Measurements from ENCODE around the gene PSENEN.
A peak's percentile ranks its signal among the peaks of the same experiment; 100 is the strongest.

Gene PSENEN

GRCh38 chr19:35745328-35746086 is at the start of gene PSENEN, which contains the start of gene U2AF1L4:
TSS of gene PSENEN (plus strand) at chr19:35745651. CDS start at chr19:35745931, 280 bp downstream.
TSS of gene U2AF1L4 (minus strand) at chr19:35745418. CDS start at chr19:35745391, 27 bp downstream.
- Mint-ChIP-seq H3K27ac (ENCODE audit: low read depth) (peak within 1 kb of the TSS; percentile 95), H3K36me3 (ENCODE audit: insufficient read depth) (peaks cover 24% of the 10 kb centered on the region), H3K9me3 (no peaks in the 10 kb centered on the region), H3K4me3 (peak within 1 kb of the TSS; percentile 97), H3K27me3 (no peaks in the 10 kb centered on the region), H3K4me1 (peaks cover 59% of the 10 kb centered on the region)
- DNase-seq (ENCODE audit: low spot score in 2 of 2) (peak; percentile 89 to 97), ATAC-seq (replicated peaks; ENCODE audit: extremely low read depth, poor library complexity, severe bottlenecking) (peak; percentile 63)

GRCh38 chr19:35695895-35696422 is 49.5 kb upstream of the PSENEN start:
- Mint-ChIP-seq H3K4me3 (no peak overlapping the region), H3K9me3 (no peaks in the 10 kb centered on the region), H3K27ac (ENCODE audit: low read depth) (no peak overlapping the region), H3K36me3 (ENCODE audit: insufficient read depth) (no peaks in the 10 kb centered on the region), H3K4me1 (no peaks in the 10 kb centered on the region), H3K27me3 (no peaks in the 10 kb centered on the region)
- DNase-seq (ENCODE audit: low spot score in 2 of 2) (no peak), ATAC-seq (replicated peaks; ENCODE audit: extremely low read depth, poor library complexity, severe bottlenecking) (no peak)

GRCh38 chr19:35696835-35697234 is 48.6 kb upstream of the PSENEN start:
- no peaks in the 10 kb centered on the region for H3K9me3 Mint-ChIP-seq
- no peak overlapping the region for H3K4me3 Mint-ChIP-seq
- DNase-seq (ENCODE audit: low spot score in 2 of 2) = no peak
- H3K27ac Mint-ChIP-seq (ENCODE audit: low read depth) = no peak overlapping the region
- no peaks in the 10 kb centered on the region for H3K4me1 Mint-ChIP-seq
- no peaks in the 10 kb centered on the region for H3K27me3 Mint-ChIP-seq
- ATAC-seq (replicated peaks; ENCODE audit: extremely low read depth, poor library complexity, severe bottlenecking) = no peak
- no peaks in the 10 kb centered on the region for H3K36me3 Mint-ChIP-seq (ENCODE audit: insufficient read depth)

GRCh38 chr19:35702223-35703012 is 43.0 kb upstream of the PSENEN start:
- H3K36me3 Mint-ChIP-seq (ENCODE audit: insufficient read depth) = peaks cover 6% of the 10 kb centered on the region
- peak; percentile 72 to 87 for DNase-seq (ENCODE audit: low spot score in 2 of 2)
- peak overlapping the region; percentile 90 for H3K4me3 Mint-ChIP-seq
- peaks cover 8% of the 10 kb centered on the region for H3K4me1 Mint-ChIP-seq
- no peaks in the 10 kb centered on the region for H3K9me3 Mint-ChIP-seq
- no peaks in the 10 kb centered on the region for H3K27me3 Mint-ChIP-seq
- H3K27ac Mint-ChIP-seq (ENCODE audit: low read depth) = peak overlapping the region; percentile 87
- ATAC-seq (replicated peaks; ENCODE audit: extremely low read depth, poor library complexity, severe bottlenecking) = peak; percentile 100

- Mint-ChIP-seq H3K4me1 (peaks cover 8% of the 10 kb centered on the region), H3K4me3 (peak overlapping the region; percentile 90), H3K27me3 (no peaks in the 10 kb centered on the region), H3K9me3 (no peaks in the 10 kb centered on the region), H3K36me3 (ENCODE audit: insufficient read depth) (peaks cover 6% of the 10 kb centered on the region), H3K27ac (ENCODE audit: low read depth) (no peak overlapping the region)
- no peak for DNase-seq (ENCODE audit: low spot score in 2 of 2)
- ATAC-seq (replicated peaks; ENCODE audit: extremely low read depth, poor library complexity, severe bottlenecking) = no peak
These were observed 42.1 kb upstream of the PSENEN start for GRCh38 chr19:35703343-35703742.

GRCh38 chr19:35704218-35704617 is 41.2 kb upstream of the PSENEN start, which contains the start of gene ZBTB32:
TSS of gene ZBTB32 (plus strand) at chr19:35704558. CDS start at chr19:35714627, 10,069 bp downstream.
- Mint-ChIP-seq H3K27ac (ENCODE audit: low read depth) (no peak within 1 kb of the TSS), H3K9me3 (no peaks in the 10 kb centered on the region), H3K27me3 (no peaks in the 10 kb centered on the region), H3K4me3 (no peak within 1 kb of the TSS), H3K4me1 (peaks cover 8% of the 10 kb centered on the region), H3K36me3 (ENCODE audit: insufficient read depth) (peaks cover 6% of the 10 kb centered on the region)
- no peak for DNase-seq (ENCODE audit: low spot score in 2 of 2)
- ATAC-seq (replicated peaks; ENCODE audit: extremely low read depth, poor library complexity, severe bottlenecking) = no peak

GRCh38 chr19:35708391-35708790 is 37.1 kb upstream of the PSENEN start:
- Mint-ChIP-seq H3K4me3 (no peak overlapping the region), H3K4me1 (peaks cover 24% of the 10 kb centered on the region), H3K9me3 (no peaks in the 10 kb centered on the region), H3K27me3 (no peaks in the 10 kb centered on the region), H3K36me3 (ENCODE audit: insufficient read depth) (peaks cover 3% of the 10 kb centered on the region), H3K27ac (ENCODE audit: low read depth) (no peak overlapping the region)
- ATAC-seq (replicated peaks; ENCODE audit: extremely low read depth, poor library complexity, severe bottlenecking) (no peak), DNase-seq (ENCODE audit: low spot score in 2 of 2) (no peak)

- Mint-ChIP-seq H3K9me3 (no peaks in the 10 kb centered on the region), H3K4me3 (peak overlapping the region; percentile 36), H3K27ac (ENCODE audit: low read depth) (peak overlapping the region; percentile 47), H3K36me3 (ENCODE audit: insufficient read depth) (peaks cover 7% of the 10 kb centered on the region), H3K4me1 (peaks cover 47% of the 10 kb centered on the region), H3K27me3 (no peaks in the 10 kb centered on the region)
- ATAC-seq (replicated peaks; ENCODE audit: extremely low read depth, poor library complexity, severe bottlenecking) (no peak), DNase-seq (ENCODE audit: low spot score in 2 of 2) (no peak)
These were observed 34.4 kb upstream of the PSENEN start for GRCh38 chr19:35710784-35711723.

GRCh38 chr19:35712567-35713505 is 32.6 kb upstream of the PSENEN start:
- H3K9me3 Mint-ChIP-seq = no peaks in the 10 kb centered on the region
- DNase-seq (ENCODE audit: low spot score in 2 of 2) = peak in 1 of 2 donors; percentile 53
- peak overlapping the region; percentile 87 for H3K27ac Mint-ChIP-seq (ENCODE audit: low read depth)
- H3K4me3 Mint-ChIP-seq = peak overlapping the region; percentile 97
- H3K4me1 Mint-ChIP-seq = peaks cover 60% of the 10 kb centered on the region
- H3K27me3 Mint-ChIP-seq = no peaks in the 10 kb centered on the region
- peak; percentile 38 for ATAC-seq (replicated peaks; ENCODE audit: extremely low read depth, poor library complexity, severe bottlenecking)
- H3K36me3 Mint-ChIP-seq (ENCODE audit: insufficient read depth) = peaks cover 18% of the 10 kb centered on the region

GRCh38 chr19:35713506-35713850 is 32.0 kb upstream of the PSENEN start:
- H3K36me3 Mint-ChIP-seq (ENCODE audit: insufficient read depth) = peaks cover 18% of the 10 kb centered on the region
- peak overlapping the region; percentile 87 for H3K27ac Mint-ChIP-seq (ENCODE audit: low read depth)
- no peak for DNase-seq (ENCODE audit: low spot score in 2 of 2)
- H3K4me1 Mint-ChIP-seq = peaks cover 60% of the 10 kb centered on the region
- no peaks in the 10 kb centered on the region for H3K9me3 Mint-ChIP-seq
- H3K27me3 Mint-ChIP-seq = no peaks in the 10 kb centered on the region
- H3K4me3 Mint-ChIP-seq = peak overlapping the region; percentile 97
- no peak for ATAC-seq (replicated peaks; ENCODE audit: extremely low read depth, poor library complexity, severe bottlenecking)

GRCh38 chr19:35713904-35714495 is 31.5 kb upstream of the PSENEN start:
- Mint-ChIP-seq H3K9me3 (no peaks in the 10 kb centered on the region), H3K4me1 (peaks cover 66% of the 10 kb centered on the region), H3K27me3 (no peaks in the 10 kb centered on the region), H3K27ac (ENCODE audit: low read depth) (peak overlapping the region; percentile 87), H3K36me3 (ENCODE audit: insufficient read depth) (peaks cover 18% of the 10 kb centered on the region), H3K4me3 (peak overlapping the region; percentile 97)
- no peak for ATAC-seq (replicated peaks; ENCODE audit: extremely low read depth, poor library complexity, severe bottlenecking)
- no peak for DNase-seq (ENCODE audit: low spot score in 2 of 2)

Measured in central memory CD8-positive, alpha-beta T cell (primary cell).